ENCODE results near the gene LPO. TPM values are rescaled to one million over a fixed set of nuclear protein-coding genes. Genes with fewer than 3 reads are reported as not detected.
A peak's percentile ranks its signal among the peaks of the same experiment; 100 is the strongest.

LPO gene
- polyA plus RNA-seq, 3 donors = 0.14 to 0.22 (median 0.18) TPM

- peak; percentile 8 to 74 (median 56) for DNase-seq (ENCODE audit: extremely low read depth in 1 of 11, low read depth in 9 of 11, low spot score in 4 of 11)
Observed at GRCh38 chr17:58249270-58250133, 11.1 kb downstream of the LPO start.

- no peak for DNase-seq (ENCODE audit: extremely low read depth in 1 of 11, low read depth in 9 of 11, low spot score in 4 of 11)
Observed at GRCh38 chr17:58250344-58251011, 12.1 kb downstream of the LPO start.

- no peak for DNase-seq (ENCODE audit: extremely low read depth in 1 of 11, low read depth in 9 of 11, low spot score in 4 of 11)
Observed at GRCh38 chr17:58252141-58252540, 13.8 kb downstream of the LPO start.

- DNase-seq (ENCODE audit: extremely low read depth in 1 of 11, low read depth in 9 of 11, low spot score in 4 of 11) = no peak
Observed at GRCh38 chr17:58253082-58253481, 14.7 kb downstream of the LPO start.

GRCh38 chr17:58254803-58255202 lies 16.4 kb downstream of the LPO start:
- no peak for DNase-seq (ENCODE audit: extremely low read depth in 1 of 11, low read depth in 9 of 11, low spot score in 4 of 11)

- no peak for DNase-seq (ENCODE audit: extremely low read depth in 1 of 11, low read depth in 9 of 11, low spot score in 4 of 11)
Observed at GRCh38 chr17:58262149-58262548, 23.8 kb downstream of the LPO start.

- no peak for DNase-seq (ENCODE audit: extremely low read depth in 1 of 11, low read depth in 9 of 11, low spot score in 4 of 11)
Observed at GRCh38 chr17:58263773-58264172, 25.4 kb downstream of the LPO start.

- DNase-seq (ENCODE audit: extremely low read depth in 1 of 11, low read depth in 9 of 11, low spot score in 4 of 11) = no peak
Observed at GRCh38 chr17:58264407-58265103, 26.2 kb downstream of the LPO start.

- DNase-seq (ENCODE audit: extremely low read depth in 1 of 11, low read depth in 9 of 11, low spot score in 4 of 11) = no peak
Observed at GRCh38 chr17:58265271-58265670, 26.9 kb downstream of the LPO start.

- no peak for DNase-seq (ENCODE audit: extremely low read depth in 1 of 11, low read depth in 9 of 11, low spot score in 4 of 11)
Observed at GRCh38 chr17:58265902-58266875, 27.8 kb downstream of the LPO start.

- DNase-seq (ENCODE audit: extremely low read depth in 1 of 11, low read depth in 9 of 11, low spot score in 4 of 11) = no peak
Observed at GRCh38 chr17:58267347-58268324, 29.3 kb downstream of the LPO start.

GRCh38 chr17:58268326-58268725 lies 29.9 kb downstream of the LPO start:
- no peak for DNase-seq (ENCODE audit: extremely low read depth in 1 of 11, low read depth in 9 of 11, low spot score in 4 of 11)

GRCh38 chr17:58268774-58269556 lies 30.6 kb downstream of the LPO start:
- DNase-seq (ENCODE audit: extremely low read depth in 1 of 11, low read depth in 9 of 11, low spot score in 4 of 11) = no peak

- no peak for DNase-seq (ENCODE audit: extremely low read depth in 1 of 11, low read depth in 9 of 11, low spot score in 4 of 11)
Observed at GRCh38 chr17:58269557-58270291, 31.3 kb downstream of the LPO start.

GRCh38 chr17:58270476-58271215 lies 32.3 kb downstream of the LPO start:
- no peak for DNase-seq (ENCODE audit: extremely low read depth in 1 of 11, low read depth in 9 of 11, low spot score in 4 of 11)
